Neural cell (in vitro differentiated cells): Measurements from ENCODE around the gene HLCS.
"Not testable (repeated sequence)": the region's sequence is repeated elsewhere in the genome, so short reads cannot be mapped to it uniquely, and the experiment has no call there.

Source experiments
- EP300 ChIP-seq: fragments of 450-650 bp; conservative IDR thresholded peaks from 2 replicates; pipeline ENCODE4 v1.6.1; 2014; ENCODE audit warnings: antibody characterized with exemption, mild to moderate bottlenecking, moderate library complexity; ENCODE audit not compliant: poor library complexity, severe bottlenecking
- EZH2 ChIP-seq: fragments of 200-600, 300-800 bp; shearing (Covaris generic), sonication (generic); IDR thresholded peaks from 2 replicates; pipeline ENCODE4 v1.6.1; 2014; ENCODE audit warnings: antibody characterized with exemption, low read length, borderline replicate concordance, mild to moderate bottlenecking; ENCODE audit not compliant: insufficient read depth, poor library complexity, severe bottlenecking
- MXI1 ChIP-seq: fragments of 450-650 bp; conservative IDR thresholded peaks from 2 replicates; pipeline ENCODE4 v1.6.1; 2014; ENCODE audit warnings: antibody characterized with exemption, mild to moderate bottlenecking; ENCODE audit not compliant: poor library complexity, severe bottlenecking
- POLR2AphosphoS5 ChIP-seq: IDR thresholded peaks from 2 replicates; pipeline ENCODE4 v1.6.1; 2012
- SMC3 ChIP-seq: fragments of 450-650 bp; conservative IDR thresholded peaks from 2 replicates; pipeline ENCODE4 v1.6.1; 2014; ENCODE audit warnings: antibody characterized with exemption, mild to moderate bottlenecking, moderate library complexity; ENCODE audit not compliant: poor library complexity
- TAF1 ChIP-seq: IDR thresholded peaks from 2 replicates; pipeline ENCODE4 v1.6.1; 2012; ENCODE audit warnings: low read depth
- TF ChIP-seq, protein P1 (sequence below): fragments of 450-650 bp; IDR thresholded peaks from 2 replicates; pipeline ENCODE4 v1.5.1; 2014; ENCODE audit warnings: antibody characterized with exemption, mild to moderate bottlenecking, moderate library complexity; ENCODE audit not compliant: poor library complexity, severe bottlenecking
- TF ChIP-seq, protein P2 (sequence below): IDR thresholded peaks from 2 replicates; pipeline ENCODE4 v1.6.1; 2012; ENCODE audit warnings: borderline replicate concordance

DNA sequence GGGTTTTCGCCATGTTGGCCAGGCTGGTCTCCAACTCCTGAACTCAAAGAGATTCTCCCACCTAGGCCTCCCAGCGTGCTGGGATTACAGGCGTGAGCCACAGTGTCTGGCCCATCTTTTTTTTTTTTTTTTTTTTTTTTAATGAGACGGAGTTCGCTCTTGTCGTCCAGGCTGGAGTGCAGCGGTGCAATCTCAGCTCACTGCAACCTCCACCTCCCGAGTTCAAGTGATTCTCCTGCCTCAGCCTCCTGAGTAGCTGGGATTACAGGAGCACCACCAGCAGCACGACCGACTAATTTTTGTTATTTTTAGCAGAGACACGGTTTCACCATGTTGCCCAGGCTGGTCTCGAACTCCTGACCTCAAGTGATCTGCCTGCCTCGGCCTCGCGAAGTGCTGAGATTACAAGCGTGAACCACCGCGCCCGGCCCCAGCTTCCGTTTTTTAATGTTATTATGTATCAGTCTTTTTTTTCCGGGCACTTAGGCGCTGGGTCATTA is 22.8 kb upstream of the HLCS start:
- TF ChIP-seq, protein P1, sequence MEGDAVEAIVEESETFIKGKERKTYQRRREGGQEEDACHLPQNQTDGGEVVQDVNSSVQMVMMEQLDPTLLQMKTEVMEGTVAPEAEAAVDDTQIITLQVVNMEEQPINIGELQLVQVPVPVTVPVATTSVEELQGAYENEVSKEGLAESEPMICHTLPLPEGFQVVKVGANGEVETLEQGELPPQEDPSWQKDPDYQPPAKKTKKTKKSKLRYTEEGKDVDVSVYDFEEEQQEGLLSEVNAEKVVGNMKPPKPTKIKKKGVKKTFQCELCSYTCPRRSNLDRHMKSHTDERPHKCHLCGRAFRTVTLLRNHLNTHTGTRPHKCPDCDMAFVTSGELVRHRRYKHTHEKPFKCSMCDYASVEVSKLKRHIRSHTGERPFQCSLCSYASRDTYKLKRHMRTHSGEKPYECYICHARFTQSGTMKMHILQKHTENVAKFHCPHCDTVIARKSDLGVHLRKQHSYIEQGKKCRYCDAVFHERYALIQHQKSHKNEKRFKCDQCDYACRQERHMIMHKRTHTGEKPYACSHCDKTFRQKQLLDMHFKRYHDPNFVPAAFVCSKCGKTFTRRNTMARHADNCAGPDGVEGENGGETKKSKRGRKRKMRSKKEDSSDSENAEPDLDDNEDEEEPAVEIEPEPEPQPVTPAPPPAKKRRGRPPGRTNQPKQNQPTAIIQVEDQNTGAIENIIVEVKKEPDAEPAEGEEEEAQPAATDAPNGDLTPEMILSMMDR, result not testable (repeated sequence)
- TF ChIP-seq EP300, TAF1, POLR2AphosphoS5, EZH2, SMC3, MXI1: not testable (repeated sequence)
- TF ChIP-seq, protein P2, sequence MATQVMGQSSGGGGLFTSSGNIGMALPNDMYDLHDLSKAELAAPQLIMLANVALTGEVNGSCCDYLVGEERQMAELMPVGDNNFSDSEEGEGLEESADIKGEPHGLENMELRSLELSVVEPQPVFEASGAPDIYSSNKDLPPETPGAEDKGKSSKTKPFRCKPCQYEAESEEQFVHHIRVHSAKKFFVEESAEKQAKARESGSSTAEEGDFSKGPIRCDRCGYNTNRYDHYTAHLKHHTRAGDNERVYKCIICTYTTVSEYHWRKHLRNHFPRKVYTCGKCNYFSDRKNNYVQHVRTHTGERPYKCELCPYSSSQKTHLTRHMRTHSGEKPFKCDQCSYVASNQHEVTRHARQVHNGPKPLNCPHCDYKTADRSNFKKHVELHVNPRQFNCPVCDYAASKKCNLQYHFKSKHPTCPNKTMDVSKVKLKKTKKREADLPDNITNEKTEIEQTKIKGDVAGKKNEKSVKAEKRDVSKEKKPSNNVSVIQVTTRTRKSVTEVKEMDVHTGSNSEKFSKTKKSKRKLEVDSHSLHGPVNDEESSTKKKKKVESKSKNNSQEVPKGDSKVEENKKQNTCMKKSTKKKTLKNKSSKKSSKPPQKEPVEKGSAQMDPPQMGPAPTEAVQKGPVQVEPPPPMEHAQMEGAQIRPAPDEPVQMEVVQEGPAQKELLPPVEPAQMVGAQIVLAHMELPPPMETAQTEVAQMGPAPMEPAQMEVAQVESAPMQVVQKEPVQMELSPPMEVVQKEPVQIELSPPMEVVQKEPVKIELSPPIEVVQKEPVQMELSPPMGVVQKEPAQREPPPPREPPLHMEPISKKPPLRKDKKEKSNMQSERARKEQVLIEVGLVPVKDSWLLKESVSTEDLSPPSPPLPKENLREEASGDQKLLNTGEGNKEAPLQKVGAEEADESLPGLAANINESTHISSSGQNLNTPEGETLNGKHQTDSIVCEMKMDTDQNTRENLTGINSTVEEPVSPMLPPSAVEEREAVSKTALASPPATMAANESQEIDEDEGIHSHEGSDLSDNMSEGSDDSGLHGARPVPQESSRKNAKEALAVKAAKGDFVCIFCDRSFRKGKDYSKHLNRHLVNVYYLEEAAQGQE, result not testable (repeated sequence)
